Activated T-cell treated with anti-CD3 and anti-CD28 coated beads, Interleukin-2, amount 50 U/mL, for 72 hours (primary cell): ENCODE results near the gene HSP90AB1. TPM values are rescaled to one million over a fixed set of nuclear protein-coding genes. Genes with fewer than 3 reads are reported as not detected.
A peak's percentile ranks its signal among the peaks of the same experiment; 100 is the strongest.

Experiments used
- ATAC-seq, 2 donors: fragments of 150-1000 bp; cut with Tn5 transposase; replicated peaks in 1 of 2; 2 replicates each; pipeline ENCODE4 v1.10.0; 2021; ENCODE audit warnings: moderate library complexity in 2 of 2, mild to moderate bottlenecking in 1 of 2
- DNase-seq, 2 donors: peaks; one replicate each; pipeline ENCODE4 v3.0.0; 2021 to 2022; ENCODE audit warnings: mixed read lengths in 1 of 2
- H3K27ac Mint-ChIP-seq: one replicate; pipeline ENCODE4 v1.8.0; 2022; ENCODE audit warnings: mild to moderate bottlenecking, moderate library complexity, mixed read lengths
- H3K27me3 Mint-ChIP-seq: one replicate; pipeline ENCODE4 v1.8.0; 2022; ENCODE audit warnings: low read depth, mixed read lengths
- H3K36me3 Mint-ChIP-seq, 2 donors: one replicate each; pipeline ENCODE4 v1.8.0; 2022; ENCODE audit warnings: mixed read lengths in 2 of 2, mild to moderate bottlenecking in 1 of 2; ENCODE audit not compliant: insufficient read depth in 2 of 2
- H3K4me1 Mint-ChIP-seq: one replicate; pipeline ENCODE4 v1.8.0; 2022; ENCODE audit warnings: low read depth, mixed read lengths
- H3K4me3 Mint-ChIP-seq, 2 donors: one replicate each; pipeline ENCODE4 v1.8.0; 2022; ENCODE audit warnings: mild to moderate bottlenecking in 2 of 2, mixed read lengths in 2 of 2, moderate library complexity in 2 of 2
- H3K9me3 Mint-ChIP-seq, 2 donors: one replicate each; pipeline ENCODE4 v1.8.0; 2022; ENCODE audit warnings: mixed read lengths in 2 of 2
- total RNA-seq, 2 donors: library from RNA; stranded (reverse); gene quantifications; one replicate each; pipeline ENCODE4 v1.2.3, GENCODE V29; 2022

HSP90AB1 gene
- total RNA-seq, 2 donors from 2014 or later = 915 to 1,109 TPM

DNA sequence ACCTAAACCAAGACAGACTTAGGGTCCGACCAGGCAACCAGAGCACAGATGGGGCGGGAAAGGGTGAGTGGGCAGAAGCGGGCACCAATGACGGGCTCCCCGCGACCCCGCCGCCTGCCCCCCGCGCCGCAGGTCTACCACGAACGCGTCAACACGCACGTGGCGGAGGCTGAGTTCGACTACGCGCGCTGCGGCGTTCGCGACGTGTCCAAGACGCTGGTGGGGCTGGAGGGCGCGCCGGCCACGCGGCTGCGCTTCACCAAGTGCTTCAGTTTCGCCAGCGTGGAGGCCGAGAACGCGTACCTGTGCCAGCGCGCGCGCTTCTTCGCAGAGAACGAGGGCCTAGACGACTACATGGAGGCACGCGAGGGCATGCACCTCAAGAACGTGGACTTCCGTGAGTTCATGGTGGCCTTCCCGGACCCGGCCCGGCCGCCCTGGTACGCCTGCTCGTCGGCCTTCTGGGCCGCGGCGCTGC, 28.4 kb downstream of the HSP90AB1 start:
- Mint-ChIP-seq H3K9me3 (no peaks in the 10 kb centered on the region), H3K27me3 (peaks cover 68% of the 10 kb centered on the region), H3K4me3 (peak overlapping the region in 1 of 2 donors; percentile 40), H3K36me3 (no peaks in the 10 kb centered on the region), H3K4me1 (peaks cover 4% of the 10 kb centered on the region), H3K27ac (no peak overlapping the region)
- ATAC-seq (no peak), DNase-seq (no peak)

DNA sequence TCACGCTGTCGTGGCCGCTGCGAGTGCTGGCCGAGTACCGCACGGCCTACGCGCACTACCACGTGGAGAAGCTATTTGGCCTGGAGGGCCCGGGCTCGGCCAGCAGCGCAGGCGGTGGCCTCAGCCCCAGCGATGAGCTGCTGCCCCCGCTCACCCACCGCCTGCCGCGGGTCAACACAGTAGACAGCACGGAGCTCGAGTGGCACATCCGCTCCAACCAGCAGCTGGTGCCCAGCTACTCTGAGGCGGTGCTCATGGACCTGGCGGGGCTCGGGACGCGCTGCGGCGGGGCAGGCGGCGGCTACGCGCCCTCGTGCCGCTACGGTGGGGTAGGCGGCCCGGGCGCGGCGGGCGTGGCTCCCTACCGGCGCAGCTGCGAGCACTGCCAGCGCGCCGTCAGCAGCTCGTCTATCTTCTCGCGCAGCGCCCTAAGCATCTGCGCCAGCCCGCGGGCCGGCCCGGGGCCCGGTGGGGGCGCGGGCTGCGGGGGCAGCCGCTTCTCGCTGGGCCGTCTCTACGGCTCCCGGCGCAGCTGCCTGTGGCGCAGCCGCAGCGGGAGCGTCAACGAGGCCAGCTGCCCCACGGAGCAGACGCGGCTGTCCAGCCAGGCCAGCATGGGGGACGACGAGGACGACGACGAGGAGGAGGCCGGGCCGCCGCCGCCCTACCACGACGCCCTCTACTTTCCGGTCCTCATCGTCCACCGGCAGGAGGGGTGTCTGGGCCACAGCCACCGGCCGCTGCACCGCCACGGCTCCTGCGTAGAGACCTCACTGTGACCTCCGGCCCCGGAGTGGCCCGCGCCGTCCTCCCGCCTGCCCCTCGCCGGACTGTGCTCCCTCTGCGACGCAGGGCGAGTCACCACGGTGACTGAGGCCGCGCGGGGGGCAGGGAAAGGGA, 29.1 kb downstream of the HSP90AB1 start:
- DNase-seq (no peak), ATAC-seq (peak; percentile 61 to 70)
- peak overlapping the region in 1 of 2 donors; percentile 40 for H3K4me3 Mint-ChIP-seq
- peaks cover 7% of the 10 kb centered on the region for H3K4me1 Mint-ChIP-seq
- H3K27me3 Mint-ChIP-seq = peaks cover 67% of the 10 kb centered on the region
- no peaks in the 10 kb centered on the region for H3K36me3 Mint-ChIP-seq
- H3K27ac Mint-ChIP-seq = no peak overlapping the region
- no peaks in the 10 kb centered on the region for H3K9me3 Mint-ChIP-seq

DNA sequence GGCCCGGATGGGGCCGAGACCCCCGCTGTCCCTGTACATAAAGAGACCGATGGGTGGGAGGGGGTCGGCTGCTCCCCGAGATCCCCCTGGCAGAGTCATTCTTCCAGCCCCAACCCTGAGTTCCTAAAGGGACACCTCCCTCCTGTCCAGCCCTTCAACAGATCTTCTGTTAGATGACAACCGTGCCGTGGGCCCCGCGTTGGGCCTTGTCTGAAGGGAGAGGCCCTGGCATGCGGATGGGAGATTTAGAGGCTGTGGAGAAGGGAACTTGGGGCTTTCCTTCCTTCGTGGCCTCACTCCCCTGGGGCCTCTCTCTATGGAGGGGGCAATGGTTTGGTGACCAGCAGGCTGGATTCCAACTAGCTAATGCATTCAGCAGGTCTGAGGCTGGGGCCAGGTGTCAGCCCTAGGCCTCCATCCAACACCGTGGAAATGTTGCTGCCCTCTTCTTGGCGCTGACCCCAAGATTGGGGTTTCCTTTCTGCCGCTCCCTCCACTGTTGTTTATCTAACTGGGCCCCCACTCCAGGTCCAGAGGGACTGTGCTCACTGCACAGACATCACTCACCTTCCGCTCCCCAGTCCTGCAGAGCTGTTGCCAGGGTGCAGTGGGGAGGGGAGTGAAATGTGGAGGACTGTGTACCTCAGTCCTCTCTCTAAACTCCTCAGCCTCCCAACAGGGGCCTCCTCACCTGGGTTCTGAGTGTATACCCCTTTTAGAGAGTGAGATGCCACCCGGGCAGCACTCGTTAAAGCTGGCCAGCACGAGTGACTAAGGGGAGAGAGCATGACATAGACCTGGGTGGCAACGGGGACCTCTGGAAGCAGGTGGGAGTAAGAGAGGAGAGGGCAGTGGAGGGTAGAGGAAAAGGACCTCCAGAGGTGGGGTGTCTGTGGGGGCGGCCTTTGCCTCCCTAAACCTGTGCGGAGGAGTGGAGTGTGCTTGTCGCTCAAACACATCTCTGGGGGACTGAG, 30.1 kb downstream of the HSP90AB1 start:
- Mint-ChIP-seq H3K9me3 (no peaks in the 10 kb centered on the region), H3K4me3 (peak overlapping the region in 1 of 2 donors; percentile 57), H3K4me1 (peaks cover 7% of the 10 kb centered on the region), H3K27me3 (peaks cover 58% of the 10 kb centered on the region), H3K27ac (no peak overlapping the region), H3K36me3 (no peaks in the 10 kb centered on the region)
- DNase-seq (no peak), ATAC-seq (no peak)

DNA sequence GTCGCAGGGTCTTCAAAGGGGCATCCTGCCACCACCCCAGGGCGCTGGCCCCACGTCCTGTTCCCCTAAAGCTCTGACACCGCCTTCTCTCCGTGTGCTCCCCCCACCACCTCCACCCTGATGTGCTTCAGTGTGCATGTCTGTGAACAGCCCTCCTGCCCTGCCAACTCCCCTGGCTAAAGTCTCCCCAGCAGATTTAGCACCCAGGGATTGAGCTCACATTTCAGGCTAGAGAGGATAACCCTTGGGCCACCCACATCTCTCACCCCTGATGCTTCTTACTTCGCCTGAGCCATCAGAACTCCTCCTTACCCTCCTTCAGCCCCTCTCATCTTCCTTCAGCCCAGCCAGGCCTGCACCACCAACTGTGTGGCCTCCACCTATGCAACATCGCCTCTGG, 30.9 kb downstream of the HSP90AB1 start:
- Mint-ChIP-seq H3K4me1 (peaks cover 7% of the 10 kb centered on the region), H3K36me3 (no peaks in the 10 kb centered on the region), H3K27me3 (peaks cover 50% of the 10 kb centered on the region), H3K9me3 (no peaks in the 10 kb centered on the region), H3K27ac (no peak overlapping the region), H3K4me3 (no peak overlapping the region)
- ATAC-seq (no peak), DNase-seq (no peak)

DNA sequence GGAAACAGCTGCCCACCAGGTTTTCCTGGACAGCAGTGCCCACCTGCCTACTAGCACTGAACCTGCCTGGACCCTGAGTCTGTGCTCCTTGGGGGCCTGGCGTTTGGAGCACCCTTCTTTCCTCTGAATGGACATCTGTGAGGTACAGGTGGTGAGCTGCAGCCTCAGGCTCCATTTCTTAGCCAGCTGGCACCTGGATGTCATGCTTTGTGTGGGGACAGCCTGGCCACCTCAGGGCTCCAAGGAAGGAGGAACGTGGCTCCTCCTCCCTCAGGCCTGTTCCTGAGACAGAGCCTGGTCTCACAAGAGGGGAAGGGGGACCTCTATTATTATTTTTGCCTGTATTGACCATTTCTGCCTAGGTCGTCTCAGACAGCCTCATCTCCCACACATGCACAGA, 31.4 kb downstream of the HSP90AB1 start:
- Mint-ChIP-seq H3K36me3 (no peaks in the 10 kb centered on the region), H3K9me3 (no peaks in the 10 kb centered on the region), H3K4me3 (no peak overlapping the region), H3K4me1 (peaks cover 7% of the 10 kb centered on the region), H3K27ac (no peak overlapping the region), H3K27me3 (peaks cover 49% of the 10 kb centered on the region)
- ATAC-seq (no peak), DNase-seq (no peak)

DNA sequence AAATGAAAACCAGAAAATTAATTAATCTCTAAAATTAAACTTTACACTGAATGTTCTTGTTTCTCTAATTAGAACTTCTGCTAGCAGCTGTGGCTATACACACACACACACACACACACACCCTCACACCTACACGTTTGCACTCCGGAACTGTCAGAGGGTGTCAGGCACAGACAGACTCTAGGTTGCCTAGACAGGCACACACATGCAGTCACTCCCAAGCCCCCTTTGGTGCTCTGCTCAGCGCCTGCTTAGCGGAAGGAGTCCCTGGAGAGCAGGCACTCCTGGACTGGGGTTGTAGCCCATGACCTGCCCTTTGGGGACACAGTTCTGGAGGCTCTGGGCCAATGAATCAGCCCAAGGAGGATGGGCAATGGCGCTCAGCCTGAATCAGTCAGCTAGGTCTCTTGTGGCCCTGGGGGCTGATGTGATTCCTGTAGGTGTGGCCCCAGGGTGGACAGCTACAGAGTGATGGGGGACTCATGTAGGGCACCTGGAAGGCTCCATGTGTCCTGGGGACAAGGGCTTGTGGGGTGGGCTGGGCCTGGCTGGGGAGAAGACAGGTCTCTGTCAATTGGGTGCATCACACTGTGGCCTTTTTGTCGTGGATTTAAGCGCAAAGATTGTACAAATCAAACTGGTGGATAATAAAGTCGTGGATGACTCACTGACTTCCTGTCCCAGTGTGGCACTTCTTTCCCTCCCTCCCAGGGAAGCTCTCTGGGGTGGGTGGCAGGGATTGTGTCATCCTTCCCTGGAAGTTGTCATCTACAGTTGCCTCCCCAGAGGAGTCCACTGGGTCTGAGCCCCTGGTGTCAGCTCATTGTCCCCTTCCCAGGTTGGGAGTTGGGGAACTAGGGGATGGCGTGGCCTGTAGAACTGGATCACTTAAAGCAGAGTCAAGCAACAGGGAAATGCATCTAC, 32.1 kb downstream of the HSP90AB1 start:
- no peak for DNase-seq
- Mint-ChIP-seq H3K9me3 (no peaks in the 10 kb centered on the region), H3K27me3 (peaks cover 51% of the 10 kb centered on the region), H3K36me3 (no peaks in the 10 kb centered on the region), H3K4me1 (peaks cover 7% of the 10 kb centered on the region), H3K27ac (no peak overlapping the region), H3K4me3 (no peak overlapping the region)
- ATAC-seq = no peak

DNA sequence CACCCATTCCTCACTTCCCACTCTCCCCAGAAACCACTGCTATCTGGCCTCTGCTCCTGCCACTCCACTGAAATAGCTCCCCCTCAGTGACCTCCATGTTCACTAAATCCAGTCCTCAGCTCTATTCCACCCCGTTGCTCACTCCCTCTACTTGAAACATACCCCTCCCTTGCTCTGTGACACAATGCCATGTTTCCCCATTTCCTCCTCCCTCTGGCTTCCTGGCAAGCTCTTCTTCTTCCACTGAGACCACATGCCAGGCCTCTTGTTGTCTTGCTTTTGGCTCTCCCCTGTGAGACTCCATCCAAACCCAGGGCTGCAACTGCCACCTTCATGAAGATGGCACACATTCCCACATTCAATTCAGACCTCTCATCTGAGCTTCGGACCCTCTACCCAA, 37.2 kb downstream of the HSP90AB1 start:
- no peak for ATAC-seq
- Mint-ChIP-seq H3K27ac (no peak overlapping the region), H3K27me3 (peaks cover 52% of the 10 kb centered on the region), H3K4me1 (peaks cover 7% of the 10 kb centered on the region), H3K9me3 (no peaks in the 10 kb centered on the region), H3K4me3 (no peak overlapping the region), H3K36me3 (no peaks in the 10 kb centered on the region)
- DNase-seq = no peak

DNA sequence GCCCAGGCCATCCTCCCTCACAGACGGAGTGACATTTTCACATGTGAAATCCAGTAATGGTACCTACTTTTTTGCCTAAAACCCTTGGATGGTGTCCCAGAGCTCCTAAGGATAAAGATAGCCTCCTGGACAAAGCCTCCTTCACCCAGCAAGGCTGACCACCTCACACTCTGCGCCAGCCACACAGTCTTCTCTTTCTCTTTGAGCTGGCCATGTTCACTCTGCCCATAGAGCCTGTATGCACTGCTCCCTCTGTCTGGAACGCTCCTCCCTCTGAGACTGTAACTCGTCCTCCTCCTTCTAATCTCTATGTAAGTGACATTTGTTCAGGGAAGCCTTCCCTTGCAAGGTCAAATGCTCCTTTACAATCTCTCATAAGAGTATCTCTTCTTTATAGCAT, 38.0 kb downstream of the HSP90AB1 start:
- Mint-ChIP-seq H3K27ac (no peak overlapping the region), H3K27me3 (peaks cover 54% of the 10 kb centered on the region), H3K9me3 (no peaks in the 10 kb centered on the region), H3K36me3 (no peaks in the 10 kb centered on the region), H3K4me3 (no peak overlapping the region), H3K4me1 (peaks cover 7% of the 10 kb centered on the region)
- DNase-seq (no peak), ATAC-seq (no peak)

DNA sequence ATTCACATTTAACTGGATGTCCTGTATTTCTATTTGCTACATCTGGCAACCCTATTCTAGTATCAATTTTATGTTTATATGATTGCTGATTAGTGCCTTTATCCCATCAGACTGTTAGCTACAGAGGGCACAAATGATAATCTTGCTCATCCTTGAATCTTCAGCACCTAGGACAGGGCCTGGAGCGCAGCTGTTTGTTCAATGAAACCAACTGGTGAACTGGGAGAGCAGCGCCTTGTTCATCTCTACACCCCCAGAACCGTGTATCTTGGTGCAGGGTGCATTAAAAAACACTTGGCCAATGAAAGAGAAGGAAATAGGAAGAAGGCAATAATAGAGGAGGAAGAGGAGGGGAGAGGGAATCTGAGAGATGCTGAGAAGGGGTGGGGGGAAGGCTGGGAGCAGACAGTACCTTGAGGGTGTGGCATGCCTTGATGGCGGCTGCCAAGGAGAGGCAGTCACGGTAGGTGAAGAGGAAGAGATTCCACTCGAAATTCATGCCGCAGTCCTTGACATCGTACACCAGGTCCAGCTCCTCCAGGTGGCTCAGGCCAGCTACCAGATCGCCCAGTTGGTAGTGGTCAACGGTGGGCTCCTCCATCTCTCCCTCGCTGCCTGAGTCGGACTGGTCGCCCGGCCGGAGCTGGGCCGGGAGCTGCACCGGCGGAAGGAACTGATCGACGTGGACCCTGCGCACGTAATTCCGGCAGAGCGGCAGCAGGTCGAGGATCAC, 38.8 kb downstream of the HSP90AB1 start:
- ATAC-seq = no peak
- no peaks in the 10 kb centered on the region for H3K4me1 Mint-ChIP-seq
- H3K36me3 Mint-ChIP-seq = no peaks in the 10 kb centered on the region
- no peaks in the 10 kb centered on the region for H3K9me3 Mint-ChIP-seq
- no peak for DNase-seq
- H3K27me3 Mint-ChIP-seq = peaks cover 63% of the 10 kb centered on the region
- no peak overlapping the region for H3K27ac Mint-ChIP-seq
- H3K4me3 Mint-ChIP-seq = no peak overlapping the region

DNA sequence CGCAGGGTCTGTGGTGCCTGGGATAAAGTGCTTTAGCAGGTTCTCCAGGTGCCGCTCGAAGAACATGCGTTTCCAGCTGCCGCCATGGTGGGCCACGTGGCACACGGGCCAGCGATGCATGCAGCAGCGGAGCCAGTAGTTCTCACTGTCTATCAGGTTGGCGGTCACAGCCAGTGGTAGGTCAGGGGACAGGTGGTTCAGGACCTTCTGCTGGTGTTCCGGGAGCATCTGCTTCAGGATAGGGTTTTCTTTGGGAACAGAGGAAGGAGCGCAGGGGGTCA, 39.3 kb downstream of the HSP90AB1 start:
- DNase-seq (no peak), ATAC-seq (no peak)
- no peaks in the 10 kb centered on the region for H3K9me3 Mint-ChIP-seq
- H3K27me3 Mint-ChIP-seq = peaks cover 68% of the 10 kb centered on the region
- no peaks in the 10 kb centered on the region for H3K36me3 Mint-ChIP-seq
- H3K27ac Mint-ChIP-seq = no peak overlapping the region
- H3K4me3 Mint-ChIP-seq = no peak overlapping the region
- H3K4me1 Mint-ChIP-seq = no peaks in the 10 kb centered on the region

DNA sequence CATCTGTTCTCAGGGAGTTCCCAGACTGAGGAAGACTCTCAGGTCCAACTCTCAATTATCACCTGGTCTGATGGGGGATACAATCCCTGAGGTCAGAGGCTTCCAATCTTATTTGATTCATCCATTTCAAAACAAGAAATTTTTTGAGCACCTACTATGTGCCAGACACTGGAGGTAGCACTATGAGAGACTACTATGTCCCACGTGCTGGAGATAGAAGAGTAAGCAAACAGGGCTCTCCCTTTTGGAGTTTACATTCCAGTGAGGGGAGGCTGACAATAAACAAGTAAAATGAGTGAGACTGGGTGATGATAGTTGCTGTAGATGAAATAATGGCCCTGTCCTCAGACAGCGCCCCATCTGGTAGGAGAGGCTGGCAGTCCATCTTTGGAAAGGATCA, 39.8 kb downstream of the HSP90AB1 start:
- no peak overlapping the region for H3K4me3 Mint-ChIP-seq
- DNase-seq (no peak), ATAC-seq (no peak)
- H3K4me1 Mint-ChIP-seq = no peaks in the 10 kb centered on the region
- no peak overlapping the region for H3K27ac Mint-ChIP-seq
- no peaks in the 10 kb centered on the region for H3K9me3 Mint-ChIP-seq
- H3K36me3 Mint-ChIP-seq = no peaks in the 10 kb centered on the region
- H3K27me3 Mint-ChIP-seq = peaks cover 73% of the 10 kb centered on the region

DNA sequence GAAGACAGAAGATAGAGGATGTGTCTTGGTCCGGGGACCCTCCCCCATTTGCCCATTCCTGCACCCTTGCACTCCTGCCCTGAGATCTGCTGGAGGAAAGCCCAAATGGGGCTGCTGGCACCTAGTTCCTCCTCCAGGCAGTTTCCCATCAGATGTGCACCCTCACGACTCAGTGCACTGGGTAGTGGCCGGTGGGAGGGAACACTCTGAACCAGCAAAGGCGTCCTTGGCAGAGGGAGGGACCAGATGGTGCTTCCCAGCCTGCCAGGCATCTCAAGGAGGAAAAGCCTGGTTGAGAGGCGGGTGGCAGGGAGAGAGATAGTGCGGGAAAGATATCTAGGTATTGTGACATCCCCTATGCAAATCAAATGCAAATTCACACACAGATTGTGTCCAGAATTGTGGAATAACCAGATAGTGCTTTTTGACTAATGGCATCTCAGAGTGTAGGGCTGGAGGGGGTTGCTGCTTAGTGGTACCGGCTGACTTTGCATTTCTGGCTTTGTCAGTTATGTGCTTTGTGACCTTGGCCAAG, 42.9 kb downstream of the HSP90AB1 start:
- peaks cover 70% of the 10 kb centered on the region for H3K27me3 Mint-ChIP-seq
- H3K27ac Mint-ChIP-seq = no peak overlapping the region
- H3K36me3 Mint-ChIP-seq = no peaks in the 10 kb centered on the region
- ATAC-seq = no peak
- no peak for DNase-seq
- no peaks in the 10 kb centered on the region for H3K4me1 Mint-ChIP-seq
- H3K4me3 Mint-ChIP-seq = no peak overlapping the region
- no peaks in the 10 kb centered on the region for H3K9me3 Mint-ChIP-seq
